GM12872 (cell line): Measurements from ENCODE around the gene EMP1.

Experiments
- TF ChIP-seq, protein P1 (sequence below): IDR thresholded peaks from 3 replicates; pipeline ENCODE4 v1.5.1; 2011; ENCODE audit warnings: low read depth, mild to moderate bottlenecking, low read length, moderate library complexity; ENCODE audit not compliant: insufficient read depth

EMP1 gene

DNA sequence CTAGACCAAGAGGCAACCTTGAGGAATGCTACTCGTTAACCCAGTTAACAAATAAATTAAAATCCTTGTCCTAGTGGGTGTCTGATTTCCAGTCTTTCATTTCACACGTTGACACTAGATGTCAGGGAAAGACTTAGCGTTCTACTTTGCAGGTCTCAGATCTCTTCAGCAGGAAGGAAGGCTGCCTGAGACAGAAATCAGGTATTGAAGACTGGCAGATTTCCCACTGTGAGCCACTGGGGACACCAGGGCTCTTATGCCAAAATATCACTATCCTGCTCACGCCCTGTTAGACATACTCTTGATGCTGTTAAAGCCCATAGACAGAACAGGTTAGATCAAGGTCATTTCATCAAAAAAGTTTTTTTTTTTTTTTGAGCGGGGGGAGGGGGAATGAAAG lies 33.0 kb downstream of the EMP1 start:
- TF ChIP-seq, protein P1, sequence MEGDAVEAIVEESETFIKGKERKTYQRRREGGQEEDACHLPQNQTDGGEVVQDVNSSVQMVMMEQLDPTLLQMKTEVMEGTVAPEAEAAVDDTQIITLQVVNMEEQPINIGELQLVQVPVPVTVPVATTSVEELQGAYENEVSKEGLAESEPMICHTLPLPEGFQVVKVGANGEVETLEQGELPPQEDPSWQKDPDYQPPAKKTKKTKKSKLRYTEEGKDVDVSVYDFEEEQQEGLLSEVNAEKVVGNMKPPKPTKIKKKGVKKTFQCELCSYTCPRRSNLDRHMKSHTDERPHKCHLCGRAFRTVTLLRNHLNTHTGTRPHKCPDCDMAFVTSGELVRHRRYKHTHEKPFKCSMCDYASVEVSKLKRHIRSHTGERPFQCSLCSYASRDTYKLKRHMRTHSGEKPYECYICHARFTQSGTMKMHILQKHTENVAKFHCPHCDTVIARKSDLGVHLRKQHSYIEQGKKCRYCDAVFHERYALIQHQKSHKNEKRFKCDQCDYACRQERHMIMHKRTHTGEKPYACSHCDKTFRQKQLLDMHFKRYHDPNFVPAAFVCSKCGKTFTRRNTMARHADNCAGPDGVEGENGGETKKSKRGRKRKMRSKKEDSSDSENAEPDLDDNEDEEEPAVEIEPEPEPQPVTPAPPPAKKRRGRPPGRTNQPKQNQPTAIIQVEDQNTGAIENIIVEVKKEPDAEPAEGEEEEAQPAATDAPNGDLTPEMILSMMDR: no peak

DNA sequence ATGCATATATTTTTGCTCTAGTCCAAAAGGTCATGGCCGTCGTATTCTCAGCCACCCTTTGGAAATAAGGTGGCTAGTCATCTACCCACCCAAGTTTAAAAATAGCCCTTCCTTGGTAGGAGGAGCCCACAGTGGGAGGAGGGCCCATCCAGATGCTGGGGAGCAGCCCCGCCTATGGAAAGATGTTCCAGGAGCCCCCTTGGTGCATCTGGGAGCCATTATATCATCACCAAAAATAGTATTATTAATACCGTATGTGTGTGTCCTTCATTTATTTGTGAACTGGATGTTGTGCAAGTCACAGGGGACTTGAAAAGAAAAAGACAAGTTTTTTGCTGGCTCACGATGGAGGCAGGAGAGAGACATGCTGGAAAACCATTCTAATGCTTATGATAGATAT lies 34.0 kb downstream of the EMP1 start:
- TF ChIP-seq, protein P1: no peak

DNA sequence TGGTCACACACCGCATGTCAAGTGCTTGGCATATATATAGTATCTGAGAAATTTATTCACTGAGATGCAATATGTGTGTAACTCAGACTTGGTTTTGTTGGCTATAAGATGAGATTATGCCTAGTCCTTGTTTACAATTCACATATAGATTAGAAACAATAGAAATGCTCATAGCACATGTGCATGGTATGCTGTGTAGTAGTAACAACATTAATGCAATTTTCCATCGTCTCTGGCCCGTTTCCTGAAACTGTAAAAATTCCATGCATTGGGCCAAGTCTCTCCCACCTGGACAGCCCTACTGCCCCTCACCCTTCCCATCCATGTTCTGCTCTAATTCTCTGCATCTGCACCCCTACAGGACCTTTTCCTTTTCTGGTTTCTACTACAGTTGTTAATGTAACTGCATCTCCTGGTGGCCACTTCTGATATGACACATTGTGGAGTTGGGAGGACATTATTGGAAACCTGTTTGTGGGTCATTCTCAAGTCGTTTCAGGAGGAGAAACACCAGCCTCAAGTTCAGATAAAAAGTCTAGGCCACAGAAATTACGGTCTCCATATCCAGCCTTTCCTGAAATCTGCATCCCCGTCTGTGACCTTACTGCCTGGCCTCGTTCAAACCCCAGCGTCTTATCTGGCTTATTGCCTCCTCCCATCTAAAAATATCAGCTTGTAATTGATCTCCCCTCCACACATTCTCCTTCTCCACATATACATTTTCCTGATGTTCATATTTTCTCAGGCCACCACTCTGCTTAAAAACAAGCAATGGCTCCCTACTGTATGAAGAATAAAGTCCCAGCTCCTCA lies 37.5 kb downstream of the EMP1 start:
- TF ChIP-seq, protein P1: peak; percentile 81

DNA sequence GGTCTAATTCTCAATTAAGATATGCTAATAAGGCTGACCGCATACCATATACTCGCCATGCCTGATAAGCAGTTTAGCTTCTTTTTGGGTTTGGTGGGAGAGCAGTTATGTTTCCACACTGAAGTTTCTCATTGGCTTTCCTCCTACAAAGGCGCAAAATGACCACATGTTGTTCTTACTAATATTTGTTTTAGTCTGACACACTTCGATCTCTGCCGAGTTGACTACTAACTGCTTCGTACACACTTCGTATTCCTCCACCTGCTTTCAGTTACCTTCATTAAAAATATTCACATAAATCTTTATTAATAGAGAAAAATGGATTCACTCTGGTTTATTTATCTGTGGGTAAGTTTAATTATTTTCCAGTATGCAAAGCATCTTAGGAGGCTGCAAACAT lies 41.7 kb downstream of the EMP1 start:
- TF ChIP-seq, protein P1: no peak

DNA sequence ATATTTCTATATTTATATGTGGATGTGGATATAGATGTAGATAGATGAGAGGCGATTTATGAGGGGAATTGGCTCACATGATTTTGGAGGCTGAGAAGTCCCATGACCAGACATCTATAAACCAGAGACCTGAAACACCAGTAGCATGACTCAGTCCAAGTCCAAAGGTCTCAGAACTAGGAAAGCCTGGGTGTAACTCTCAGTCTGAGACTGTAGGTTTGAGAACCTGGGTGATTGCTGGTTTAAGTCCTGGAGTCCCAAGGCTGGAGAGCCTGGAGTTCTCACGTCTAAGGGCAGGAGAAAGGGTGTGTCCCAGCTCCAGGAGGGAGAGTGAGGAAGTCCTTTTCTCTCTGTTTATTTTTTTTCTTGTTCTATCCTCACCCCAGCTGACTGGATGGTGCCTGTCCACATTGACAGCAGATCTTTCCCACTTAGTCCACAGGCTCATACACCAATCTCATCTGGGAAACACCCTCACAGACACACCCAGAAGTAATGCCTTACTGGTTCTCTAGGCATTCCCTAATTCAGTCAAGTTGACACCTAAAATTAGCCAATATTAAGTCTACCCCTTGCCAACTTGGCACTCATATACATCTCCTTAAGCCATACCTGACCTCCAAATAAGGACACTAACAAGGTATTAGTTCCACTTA lies 45.4 kb downstream of the EMP1 start:
- TF ChIP-seq, protein P1: no peak

DNA sequence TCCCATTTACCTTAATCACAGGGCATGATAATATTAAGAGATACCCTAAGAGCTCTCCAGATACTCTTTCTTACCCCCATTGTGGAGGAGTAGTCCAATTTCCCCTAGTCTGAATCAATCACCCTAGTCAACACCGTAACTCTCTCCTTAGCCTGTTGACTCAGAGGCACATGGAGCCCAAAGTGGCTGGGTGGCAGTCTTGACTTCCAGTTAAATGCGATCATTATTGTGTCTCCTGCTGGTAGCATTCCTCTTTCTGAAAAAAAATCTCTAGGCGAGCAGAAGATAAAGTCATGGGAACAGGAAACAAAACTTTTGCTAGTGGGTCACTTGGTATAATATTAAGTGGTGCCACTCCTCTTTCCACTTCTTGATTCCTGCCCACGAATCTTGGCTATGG lies 46.4 kb downstream of the EMP1 start:
- TF ChIP-seq, protein P1: no peak

DNA sequence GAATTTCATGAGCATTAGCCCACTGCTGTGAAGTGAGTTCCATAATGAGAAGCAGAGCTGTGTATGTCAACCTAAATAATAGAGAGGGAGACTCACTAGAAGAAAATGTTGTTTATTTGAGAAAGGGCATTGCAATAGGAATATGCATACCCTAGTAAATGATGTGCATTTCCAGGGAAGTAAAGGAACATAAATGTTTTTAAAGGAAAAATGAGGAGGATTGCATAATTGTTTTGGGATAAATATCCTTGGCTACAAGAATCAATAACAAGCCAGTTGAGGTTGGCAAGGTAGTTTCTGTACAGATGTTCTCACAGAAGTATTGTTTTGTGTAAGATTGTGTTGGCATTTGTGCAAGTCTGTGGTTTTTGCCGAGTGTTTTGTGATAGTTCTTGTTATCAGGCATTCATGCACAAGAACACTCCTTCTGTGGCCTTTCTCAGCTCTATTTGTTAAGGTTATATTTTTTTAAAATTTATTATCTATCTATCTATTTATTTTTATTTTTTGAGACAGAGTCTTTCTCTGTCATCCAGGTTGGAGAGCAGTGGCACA lies 47.1 kb downstream of the EMP1 start:
- TF ChIP-seq, protein P1: no peak
